IMR-90 (cell line): Measurements from ENCODE around the gene PNPLA2. TPM values are rescaled to one million over a fixed set of nuclear protein-coding genes. Genes with fewer than 3 reads are reported as not detected.

ENCODE experiments used
- ATAC-seq: fragments of 200-7000 bp; cut with Tn5 transposase; 2 replicates; pipeline ENCODE4 v1.9.1; 2020; ENCODE audit warnings: low read depth, mild to moderate bottlenecking, moderate library complexity
- BruUV-seq: library from RNA; stranded (reverse); fragments of 400-500 nt; replicated peaks from 2 replicates; lab custom pipeline; 2021; lab: Mats Ljungman, UMichigan
- CTCF ChIA-PET: fragments of 300-600 bp; formaldehyde crosslinking; extraction: SDS; loops from one replicate; lab custom pipeline; 2021; ENCODE audit warnings: antibody characterized with exemption; lab: Yijun Ruan, JAX
- POLR2A ChIA-PET: fragments of 300-600 bp; sonication (Branson Sonifier 250); formaldehyde crosslinking; loops from one replicate; lab custom pipeline; 2022; ENCODE audit warnings: antibody characterized with exemption; ENCODE audit not compliant: unreplicated experiment; lab: Charles Lee
- DNase-seq: peaks from one replicate; pipeline ENCODE4 v3.0.0; 2013
- H2AFZ ChIP-seq: replicated peaks from 2 replicates; pipeline ENCODE3; 2013; ENCODE audit warnings: low read length, mild to moderate bottlenecking; ENCODE audit not compliant: poor library complexity
- H2AK5ac ChIP-seq: 2 replicates; pipeline ENCODE4 v1.6.1; 2013; ENCODE audit warnings: low read depth, low read length, inconsistent platforms
- H2AK9ac ChIP-seq: replicated peaks from 2 replicates; pipeline ENCODE3; 2013; ENCODE audit warnings: mild to moderate bottlenecking, low read depth, low read length, moderate library complexity; ENCODE audit not compliant: poor library complexity
- H2BK120ac ChIP-seq: 2 replicates; pipeline ENCODE4 v1.6.1; 2013; ENCODE audit warnings: low read depth, low read length, inconsistent platforms
- H2BK15ac ChIP-seq: 3 replicates; pipeline ENCODE4 v1.6.1; 2013; ENCODE audit warnings: low read depth, low read length, inconsistent platforms
- H2BK20ac ChIP-seq: 2 replicates; pipeline ENCODE4 v1.6.1; 2013; ENCODE audit warnings: low read depth, mild to moderate bottlenecking, inconsistent platforms, low read length, moderate library complexity
- H2BK5ac ChIP-seq: 2 replicates; pipeline ENCODE4 v1.6.1; 2013; ENCODE audit warnings: mild to moderate bottlenecking, low read depth, low read length, inconsistent platforms; ENCODE audit not compliant: poor library complexity, severe bottlenecking
- H3K14ac ChIP-seq: replicated peaks from 2 replicates; pipeline ENCODE4 v1.6.1; 2013; ENCODE audit warnings: low read depth, low read length, inconsistent platforms
- H3K18ac ChIP-seq: 2 replicates; pipeline ENCODE4 v1.6.1; 2013; ENCODE audit warnings: low read depth, low read length, control low read depth
- H3K23ac ChIP-seq: 2 replicates; pipeline ENCODE4 v1.6.1; 2013; ENCODE audit warnings: low read depth, low read length, inconsistent platforms
- H3K27ac ChIP-seq: 2 replicates; pipeline ENCODE4 v1.5.1; 2013; ENCODE audit warnings: mild to moderate bottlenecking, control low read depth, low read length; ENCODE audit not compliant: insufficient read depth
- H3K27me3 ChIP-seq: 2 replicates; pipeline ENCODE4 v1.6.1; 2013; ENCODE audit warnings: low read length; ENCODE audit not compliant: control insufficient read depth, insufficient read depth
- H3K36me3 ChIP-seq: 2 replicates; pipeline ENCODE4 v1.6.1; 2013; ENCODE audit warnings: low read length, mixed read lengths; ENCODE audit not compliant: control insufficient read depth, insufficient read depth
- H3K4ac ChIP-seq: 2 replicates; pipeline ENCODE4 v1.6.1; 2013; ENCODE audit warnings: low read depth, low read length, inconsistent platforms
- H3K4me1 ChIP-seq: 2 replicates; pipeline ENCODE4 v1.6.1; 2013; ENCODE audit warnings: low read length, mixed read lengths; ENCODE audit not compliant: control insufficient read depth, insufficient read depth
- H3K4me2 ChIP-seq: 2 replicates; pipeline ENCODE4 v1.6.1; 2013; ENCODE audit warnings: low read depth, mild to moderate bottlenecking, control low read depth, low read length, moderate library complexity
- H3K4me3 ChIP-seq: 2 replicates; pipeline ENCODE4 v1.5.1; 2013; ENCODE audit warnings: low read depth, mild to moderate bottlenecking, control low read depth, low read length, moderate library complexity; ENCODE audit not compliant: insufficient read depth
- H3K56ac ChIP-seq: 2 replicates; pipeline ENCODE4 v1.6.1; 2013; ENCODE audit warnings: low read length, inconsistent platforms; ENCODE audit not compliant: insufficient read depth; ENCODE audit errors: extremely low read depth
- H3K79me1 ChIP-seq, 2 experiments: 2 replicates each; pipeline ENCODE4 v1.6.1; 2013; ENCODE audit warnings: low read length in 2 of 2, inconsistent platforms in 1 of 2, low read depth in 1 of 2
- H3K9ac ChIP-seq: 2 replicates; pipeline ENCODE4 v1.6.1; 2013; ENCODE audit warnings: low read depth, low read length, control low read depth
- H3K9me1 ChIP-seq: 2 replicates; pipeline ENCODE4 v1.6.1; 2013; ENCODE audit warnings: low read length, inconsistent platforms; ENCODE audit not compliant: insufficient read depth
- H3K9me3 ChIP-seq: 2 replicates; pipeline ENCODE4 v1.6.1; 2013; ENCODE audit warnings: low read length; ENCODE audit not compliant: control insufficient read depth, insufficient read depth
- H4K20me1 ChIP-seq: 2 replicates; pipeline ENCODE4 v1.6.1; 2013; ENCODE audit warnings: low read length, inconsistent platforms; ENCODE audit not compliant: insufficient read depth
- H4K5ac ChIP-seq: 2 replicates; pipeline ENCODE4 v1.6.1; 2013; ENCODE audit warnings: mild to moderate bottlenecking, low read depth, low read length, control low read depth
- H4K8ac ChIP-seq, 2 experiments: 2 replicates each; pipeline ENCODE4 v1.6.1; 2013; ENCODE audit warnings: low read depth in 2 of 2, low read length in 2 of 2, control low read depth in 1 of 2, inconsistent platforms in 1 of 2
- H4K91ac ChIP-seq: 2 replicates; pipeline ENCODE4 v1.6.1; 2013; ENCODE audit warnings: low read depth, low read length, inconsistent platforms; ENCODE audit not compliant: insufficient read depth
- RCOR1 ChIP-seq: IDR thresholded peaks from 2 replicates; pipeline ENCODE4 v1.6.1; 2012; ENCODE audit warnings: mild to moderate bottlenecking, low read length, improper control_type of control experiment; ENCODE audit not compliant: insufficient replicate concordance
- WGBS, 2 experiments: methylation state at CpG; one replicate each; pipeline versions ENCODE4 v1.1.5 to v1.1.7; 2013; ENCODE audit warnings: missing lambda C conversion rate in 2 of 2; ENCODE audit not compliant: insufficient read length in 1 of 2; ENCODE audit errors: extremely low coverage in 2 of 2; 5-methylcytosine and 5-hydroxymethylcytosine counted together
- dilution Hi-C: fragments of 300-500 bp; cut with HindIII; formaldehyde crosslinking; loops from one replicate; pipeline ENCODE4 v1.14.3; 2018; ENCODE audit warnings: low sequenced_read_pairs; ENCODE audit not compliant: unreplicated experiment
- in situ Hi-C: fragments of 300-500 bp; cut with MboI; formaldehyde crosslinking; loops from 3 replicates; pipeline ENCODE4 v1.14.3; 2019; ENCODE audit warnings: low sequenced_read_pairs, inconsistent platforms, mixed read lengths
- intact Hi-C: fragments of 100-400 bp; cut with micrococcal nuclease; formaldehyde crosslinking; loops from 2 replicates; pipeline ENCODE4 v1.10.0; 2022
- polyA plus RNA-seq, 3 experiments: library from polyadenylated mRNA; depleted of rRNA; stranded (reverse); fragments of >200 nt; gene quantifications; 2 replicates each; pipeline ENCODE4 v1.2.3, GENCODE V29; 2012; ENCODE audit warnings: low replicate concordance in 1 of 3
- total RNA-seq: library from RNA; depleted of rRNA; stranded (reverse); fragments of >200 nt; gene quantifications from 2 replicates; pipeline ENCODE4 v1.2.3, GENCODE V29; 2012

PNPLA2 gene
- total and polyA plus RNA-seq, 2 of the 4 experiments (the other 2 are of a cell fraction): 7.0 to 94.3 TPM

DNA sequence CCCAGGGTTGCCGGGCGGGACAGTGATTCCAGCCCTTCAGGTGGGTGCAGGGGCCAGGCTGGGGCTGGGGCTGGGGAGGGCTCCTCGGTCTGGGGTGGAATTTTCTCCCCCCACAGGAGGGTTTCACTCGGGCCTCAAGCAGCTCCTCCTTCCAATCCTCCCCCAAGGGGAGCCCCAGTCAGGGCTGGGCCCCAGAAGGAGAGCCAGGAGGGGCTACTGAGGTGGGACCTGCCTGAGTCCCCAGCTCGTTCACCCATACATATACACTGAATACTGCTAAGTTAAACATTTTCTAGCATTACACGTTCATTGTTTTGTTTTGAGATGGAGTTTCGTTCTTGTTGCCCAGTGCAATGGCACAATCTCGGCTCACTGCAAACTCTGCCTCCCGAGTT lies 7.5 kb downstream of the PNPLA2 start:
- H2BK15ac ChIP-seq: no peak overlapping the region
- no peak overlapping the region for H2AK9ac ChIP-seq
- WGBS, 2 experiments: no CpG with 5 or more reads among the region's 9 CpGs
- H2BK5ac ChIP-seq: no peak overlapping the region
- H2BK20ac ChIP-seq: no peak overlapping the region
- ChIA-PET CTCF (no interaction called here), POLR2A (no interaction called here)
- no peak overlapping the region for H3K4ac ChIP-seq
- ATAC-seq (no peak), DNase-seq (no peak)
- H3K4me2 ChIP-seq: no peak overlapping the region
- H3K9me1 ChIP-seq: peaks cover 7% of the 10 kb centered on the region
- dilution Hi-C loops (no loop called here), intact Hi-C loops (no loop called here), in situ Hi-C loops (no loop called here)
- no peak overlapping the region for H2BK120ac ChIP-seq
- no peak overlapping the region for H3K9ac ChIP-seq
- no peak overlapping the region for H3K14ac ChIP-seq
- H3K79me1 ChIP-seq: peaks cover 11 to 15% of the 10 kb centered on the region in 2 experiments
- no peak overlapping the region for H2AK5ac ChIP-seq
- H3K27me3 ChIP-seq: peaks cover 6% of the 10 kb centered on the region; the same call in 1 of the 2 replicates
- TF ChIP-seq RCOR1: no peak
- H3K56ac ChIP-seq: no peak overlapping the region
- H3K18ac ChIP-seq: no peak overlapping the region
- no peak overlapping the region for H4K8ac ChIP-seq
- peaks cover 30% of the 10 kb centered on the region for H3K36me3 ChIP-seq
- H3K4me1 ChIP-seq: peaks cover 20% of the 10 kb centered on the region
- no peak overlapping the region for H4K5ac ChIP-seq
- no peak overlapping the region for H3K4me3 ChIP-seq
- no TSS peak for BruUV-seq
- H4K91ac ChIP-seq: no peak overlapping the region
- H2AFZ ChIP-seq: no peak overlapping the region
- H3K9me3 ChIP-seq: no peaks in the 10 kb centered on the region
- peaks cover 29% of the 10 kb centered on the region for H4K20me1 ChIP-seq
- H3K27ac ChIP-seq: no peak overlapping the region
- H3K23ac ChIP-seq: no peak overlapping the region
